ENCODE results near the gene KPNA2.
A peak's percentile ranks its signal among the peaks of the same experiment; 100 is the strongest.
"Not testable (repeated sequence)": the region's sequence is repeated elsewhere in the genome, so short reads cannot be mapped to it uniquely, and the experiment has no call there.

The KPNA2 gene

DNA sequence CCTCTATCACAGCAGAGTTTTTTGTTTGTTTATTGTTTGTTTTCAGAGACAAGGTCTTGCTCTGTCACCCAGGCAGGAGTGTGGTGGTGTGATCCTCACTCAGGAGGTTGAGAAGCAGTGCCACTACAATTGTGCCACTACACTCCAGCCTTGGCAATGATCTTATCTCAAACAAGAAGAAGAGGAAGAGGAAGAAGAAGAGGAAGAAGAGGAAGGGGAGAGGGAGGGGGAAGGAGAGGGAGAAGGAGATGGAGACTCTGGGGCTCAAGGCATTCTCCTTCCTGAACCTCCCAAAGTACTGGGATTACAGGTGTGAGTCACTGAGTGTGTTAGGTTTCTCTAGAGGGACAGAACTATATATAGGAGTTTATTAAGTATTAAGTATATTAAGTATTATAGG is 22.1 kb upstream of the KPNA2 start:
- Mint-ChIP-seq H3K36me3 (no peaks in the 10 kb centered on the region), H3K27ac (no peak overlapping the region), H3K4me3 (no peak overlapping the region), H3K4me1 (peaks cover 6% of the 10 kb centered on the region), H3K9me3 (no peaks in the 10 kb centered on the region), H3K27me3 (no peaks in the 10 kb centered on the region)
- no peak for ATAC-seq

DNA sequence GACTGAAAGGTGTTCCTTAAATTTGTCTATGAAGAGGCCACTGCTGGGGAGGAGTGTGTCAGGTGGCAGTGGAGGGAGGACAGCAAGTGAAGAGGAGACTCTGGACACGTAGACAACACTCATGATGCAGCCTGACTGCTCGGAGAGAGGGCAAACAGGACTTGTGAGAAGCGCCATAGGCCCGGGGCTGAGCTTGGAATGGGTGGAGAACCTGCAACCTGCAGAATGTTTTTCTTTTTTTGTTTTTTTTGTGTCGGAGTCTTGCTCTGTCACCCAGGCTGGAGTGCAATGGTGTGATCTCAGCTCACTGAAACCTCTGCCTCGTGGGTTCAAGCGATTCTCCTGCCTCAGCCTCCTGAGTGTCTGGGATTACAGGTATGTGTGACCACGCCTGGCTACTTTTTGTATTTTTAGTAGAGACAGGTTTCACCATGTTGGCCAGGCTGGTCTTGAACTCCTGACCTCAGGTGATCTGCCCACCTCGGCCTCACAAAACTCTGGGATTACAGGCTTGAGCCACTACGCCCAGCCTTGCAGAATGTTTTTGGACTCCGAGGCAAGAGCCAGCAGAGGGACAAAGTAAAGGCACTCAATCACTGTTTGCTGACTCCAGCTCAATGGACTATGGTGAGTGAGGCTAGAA is 20.3 kb upstream of the KPNA2 start:
- no peaks in the 10 kb centered on the region for H3K9me3 Mint-ChIP-seq
- no peaks in the 10 kb centered on the region for H3K36me3 Mint-ChIP-seq
- H3K4me1 Mint-ChIP-seq, result peaks cover 14% of the 10 kb centered on the region
- no peak for ATAC-seq
- H3K4me3 Mint-ChIP-seq, result no peak overlapping the region
- H3K27ac Mint-ChIP-seq, result no peak overlapping the region
- H3K27me3 Mint-ChIP-seq, result no peaks in the 10 kb centered on the region

DNA sequence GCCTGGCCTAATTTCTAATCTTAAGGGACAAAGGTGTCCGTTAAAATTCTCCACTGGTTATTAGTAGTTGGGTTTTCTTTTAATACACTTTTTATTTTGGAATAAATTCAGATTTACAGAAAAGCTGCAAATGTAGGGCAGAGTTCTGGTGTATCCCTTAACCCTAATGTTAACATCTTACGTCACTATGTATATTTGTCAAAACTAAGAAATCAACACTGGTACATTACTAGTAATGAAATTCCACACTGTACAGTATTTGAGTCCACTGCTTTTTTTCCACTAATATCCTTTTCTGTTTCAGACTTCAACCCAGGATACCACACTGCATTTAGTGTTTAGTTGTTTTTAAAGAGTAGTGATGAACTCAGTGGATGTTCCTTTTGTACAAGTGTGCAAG is 18.7 kb upstream of the KPNA2 start:
- no peak for ATAC-seq
- Mint-ChIP-seq H3K27ac (no peak overlapping the region), H3K9me3 (no peaks in the 10 kb centered on the region), H3K4me3 (no peak overlapping the region), H3K4me1 (peaks cover 14% of the 10 kb centered on the region), H3K36me3 (no peaks in the 10 kb centered on the region), H3K27me3 (no peaks in the 10 kb centered on the region)

DNA sequence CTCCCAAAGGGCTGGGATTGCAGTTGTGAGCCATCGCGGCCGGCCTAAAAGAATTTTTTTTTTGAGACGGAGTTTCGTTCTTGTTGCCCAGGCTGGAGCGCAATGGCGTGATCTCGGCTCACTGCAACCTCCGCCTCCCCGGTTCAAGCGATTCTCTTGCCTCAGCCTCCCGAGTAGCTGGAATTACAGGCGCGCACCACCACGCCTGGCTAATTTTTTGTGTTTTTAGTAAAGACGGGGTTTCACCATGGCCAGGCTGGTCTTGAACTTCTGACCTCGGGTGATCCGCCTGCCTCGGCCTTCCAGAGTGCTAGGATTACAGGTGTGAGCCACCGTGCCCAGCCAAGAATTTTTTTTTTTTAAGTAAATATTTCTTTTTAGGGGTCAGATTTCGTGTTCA is 17.0 kb upstream of the KPNA2 start:
- H3K27ac Mint-ChIP-seq, H3K4me3 Mint-ChIP-seq, H3K27me3 Mint-ChIP-seq: not testable (repeated sequence)

DNA sequence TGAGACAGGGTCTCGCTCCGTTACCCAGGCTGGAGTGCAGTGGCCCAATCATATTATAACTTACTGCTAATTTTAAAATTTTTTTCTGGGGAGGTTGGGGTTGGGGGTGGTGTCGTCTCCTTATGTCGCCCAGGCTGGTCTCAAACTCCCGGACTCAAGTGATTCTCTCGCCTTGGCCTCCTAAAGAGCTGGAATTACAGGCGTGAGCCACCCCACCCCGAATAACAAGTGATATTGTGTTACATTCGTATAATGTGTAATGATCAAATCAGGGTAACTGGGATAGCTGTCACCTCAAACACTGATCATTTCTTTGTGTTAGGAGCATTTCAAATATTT is 16.2 kb upstream of the KPNA2 start:
- Mint-ChIP-seq H3K36me3 (no peaks in the 10 kb centered on the region), H3K4me3 (no peak overlapping the region), H3K4me1 (peaks cover 14% of the 10 kb centered on the region), H3K27ac (peak overlapping the region; percentile 77), H3K27me3 (no peaks in the 10 kb centered on the region), H3K9me3 (no peaks in the 10 kb centered on the region)
- ATAC-seq, result no peak

More for the DNA sequence above, 17.0 kb upstream of the KPNA2 start:
- peaks cover 14% of the 10 kb centered on the region for H3K4me1 Mint-ChIP-seq
- H3K36me3 Mint-ChIP-seq, H3K9me3 Mint-ChIP-seq, ATAC-seq: not testable (repeated sequence)

DNA sequence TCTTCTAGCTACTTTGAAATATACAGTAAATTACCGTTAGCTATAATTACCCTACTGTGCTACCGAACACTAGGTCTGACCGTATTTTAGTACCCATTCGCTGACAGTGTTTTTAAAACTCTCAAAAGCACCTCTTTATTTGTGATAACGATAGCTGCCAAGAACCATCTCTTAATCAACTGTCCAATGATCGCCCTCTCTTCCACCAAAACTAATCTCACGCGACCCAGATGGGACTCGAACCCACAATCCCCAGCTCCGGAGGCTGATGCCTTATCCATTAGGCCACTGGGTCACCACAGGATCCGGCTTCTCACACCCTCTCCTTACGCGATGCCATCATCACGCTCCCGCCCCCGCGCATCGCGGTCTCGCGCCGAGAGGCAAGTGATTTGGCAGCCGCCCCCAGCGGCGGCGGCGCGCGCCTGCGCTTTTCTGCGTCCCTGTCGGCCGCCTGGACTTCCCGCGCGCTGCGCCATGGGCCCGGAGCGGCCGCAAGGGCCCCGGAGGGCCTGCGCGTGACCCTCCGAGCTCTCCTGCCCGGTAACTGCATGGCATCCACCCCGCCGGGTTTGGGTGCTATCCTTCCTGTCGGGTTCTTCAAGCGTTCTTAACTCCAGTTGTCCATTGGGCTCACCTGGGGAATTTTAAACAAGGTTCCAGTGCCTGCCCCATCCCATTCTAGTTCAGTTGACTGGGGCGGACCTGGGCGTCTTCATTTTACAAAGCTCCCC is 15.7 kb upstream of the KPNA2 start:
- Mint-ChIP-seq H3K36me3 (no peaks in the 10 kb centered on the region), H3K4me1 (peaks cover 14% of the 10 kb centered on the region)

DNA sequence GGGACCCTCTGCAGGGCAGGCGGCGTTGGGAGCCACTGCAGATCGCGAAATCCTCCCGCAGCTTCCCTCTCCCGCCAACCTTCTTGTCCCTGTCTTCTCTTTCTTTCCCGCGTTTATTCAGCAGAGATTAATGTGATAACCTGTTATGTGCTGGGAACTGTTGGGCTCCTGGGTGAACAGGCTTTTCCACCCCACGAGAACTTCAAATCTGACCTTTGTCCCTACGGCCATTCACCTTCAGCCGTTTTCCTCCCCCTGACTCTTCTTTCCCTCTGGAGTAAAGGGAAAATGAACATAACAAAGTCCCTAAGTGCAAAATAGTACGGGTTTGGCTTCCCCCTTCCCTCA is 15.2 kb upstream of the KPNA2 start:
- H3K27me3 Mint-ChIP-seq, result no peaks in the 10 kb centered on the region
- peak overlapping the region; percentile 84 for H3K4me3 Mint-ChIP-seq
- no peaks in the 10 kb centered on the region for H3K9me3 Mint-ChIP-seq
- peak overlapping the region; percentile 77 for H3K27ac Mint-ChIP-seq
- H3K4me1 Mint-ChIP-seq, result peaks cover 14% of the 10 kb centered on the region
- no peaks in the 10 kb centered on the region for H3K36me3 Mint-ChIP-seq
- ATAC-seq, result no peak

More for the DNA sequence above, 15.7 kb upstream of the KPNA2 start:
- peak; percentile 97 for ATAC-seq
- peak overlapping the region; percentile 77 for H3K27ac Mint-ChIP-seq
- H3K27me3 Mint-ChIP-seq, result no peaks in the 10 kb centered on the region
- peak overlapping the region; percentile 84 for H3K4me3 Mint-ChIP-seq
- no peaks in the 10 kb centered on the region for H3K9me3 Mint-ChIP-seq

DNA sequence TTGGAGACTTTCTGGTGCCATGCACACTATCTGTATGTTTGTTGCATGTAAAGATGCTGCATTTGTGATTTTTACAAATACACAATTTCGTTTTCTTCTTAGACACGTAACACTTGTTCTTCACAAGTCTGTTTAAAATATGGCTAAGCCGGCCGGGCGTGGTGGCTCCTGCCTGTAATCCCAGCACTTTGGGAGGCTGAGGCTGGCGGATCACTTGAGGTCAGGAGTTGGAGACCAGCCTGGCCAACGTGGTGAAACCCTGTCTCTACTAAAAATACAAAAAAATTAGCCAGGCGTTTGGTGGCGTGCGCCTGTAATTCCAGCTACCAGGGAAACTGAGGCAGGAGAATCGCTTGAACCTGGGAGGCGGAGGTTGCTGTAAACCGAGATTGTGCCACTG is 14.7 kb upstream of the KPNA2 start:
- not testable (repeated sequence) for ATAC-seq

DNA sequence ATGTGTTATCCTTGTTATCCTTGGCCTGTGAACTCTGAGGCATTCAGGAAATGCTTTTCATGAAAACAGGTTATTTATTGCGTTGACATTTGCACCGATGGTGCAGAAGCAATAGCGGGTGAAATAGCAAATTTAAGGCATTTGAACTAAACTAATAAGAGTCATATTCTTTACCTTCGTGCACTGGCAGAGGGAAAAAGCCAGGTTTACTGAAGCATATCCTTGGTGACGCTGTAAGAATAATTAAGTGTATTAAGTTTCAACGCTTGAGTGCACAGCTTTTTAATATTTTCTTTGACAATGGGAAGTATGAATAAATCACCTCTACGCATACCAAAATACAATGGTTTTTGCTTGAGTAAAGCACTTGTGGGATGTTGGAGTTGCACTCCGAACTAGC is 13.6 kb upstream of the KPNA2 start:
- H3K4me1 Mint-ChIP-seq, result peaks cover 14% of the 10 kb centered on the region
- no peaks in the 10 kb centered on the region for H3K36me3 Mint-ChIP-seq
- no peak for ATAC-seq
- H3K27me3 Mint-ChIP-seq, result no peaks in the 10 kb centered on the region
- no peaks in the 10 kb centered on the region for H3K9me3 Mint-ChIP-seq
- no peak overlapping the region for H3K27ac Mint-ChIP-seq
- no peak overlapping the region for H3K4me3 Mint-ChIP-seq

More for the DNA sequence above, 14.7 kb upstream of the KPNA2 start:
- Mint-ChIP-seq H3K4me1 (peaks cover 14% of the 10 kb centered on the region), H3K4me3 (peak overlapping the region; percentile 84), H3K27ac (peak overlapping the region; percentile 77)
- not testable (repeated sequence) for H3K9me3 Mint-ChIP-seq, H3K27me3 Mint-ChIP-seq, H3K36me3 Mint-ChIP-seq

DNA sequence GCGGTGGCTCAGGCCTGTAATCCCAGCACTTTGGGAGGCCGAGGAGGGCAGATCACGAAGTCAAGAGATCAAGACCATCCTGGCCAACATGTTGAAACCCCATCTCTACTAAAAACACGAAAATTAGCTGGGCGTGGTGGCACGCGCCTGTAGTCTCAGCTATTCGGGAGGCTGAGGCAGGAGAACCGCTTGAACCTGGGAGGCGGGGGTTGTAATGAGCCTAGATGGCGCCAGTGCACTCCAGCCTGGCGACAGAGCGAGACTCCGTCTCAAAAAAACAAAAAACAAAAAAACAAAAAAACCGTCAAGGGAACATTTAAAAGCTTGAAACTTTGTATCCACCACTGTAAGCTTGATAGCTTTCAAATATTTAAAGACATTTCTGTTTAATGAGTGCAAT is 13.0 kb upstream of the KPNA2 start:
- not testable (repeated sequence) for ATAC-seq, H3K9me3 Mint-ChIP-seq, H3K27ac Mint-ChIP-seq, H3K36me3 Mint-ChIP-seq, H3K4me3 Mint-ChIP-seq, H3K27me3 Mint-ChIP-seq
- H3K4me1 Mint-ChIP-seq, result peaks cover 14% of the 10 kb centered on the region

DNA sequence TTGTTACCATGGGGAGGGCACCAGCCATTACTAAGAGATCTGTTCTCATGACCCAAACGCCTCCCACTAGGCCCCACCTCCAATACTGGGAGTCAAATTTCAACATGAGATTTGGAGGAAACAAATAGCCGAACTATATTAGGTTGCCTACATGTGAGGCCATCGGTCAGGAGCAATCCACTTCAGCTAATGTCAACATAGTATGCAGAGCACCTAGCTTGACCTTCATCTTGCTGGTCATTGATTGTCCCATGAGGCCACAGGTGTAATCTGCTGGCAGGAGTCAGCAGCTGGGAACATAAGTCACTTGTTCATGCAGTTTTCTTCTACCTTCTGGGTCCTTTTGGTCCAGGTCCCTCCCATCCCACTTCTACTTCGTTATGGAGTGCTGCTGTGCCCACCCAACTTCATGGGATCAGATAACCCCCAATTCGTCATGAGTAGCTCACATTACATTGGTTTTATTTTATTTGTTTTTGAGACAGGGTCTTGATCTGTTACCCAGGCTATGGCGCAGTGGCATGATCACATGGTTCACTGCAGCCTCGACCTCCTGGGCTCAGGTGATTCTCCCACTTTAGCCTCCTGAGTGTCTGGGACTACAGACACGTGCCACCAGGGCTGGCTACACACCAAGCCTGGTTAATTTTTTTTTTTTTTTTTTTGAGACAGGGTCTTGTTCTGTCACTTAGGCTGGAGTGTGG is 5.9 kb upstream of the KPNA2 start:
- H3K9me3 Mint-ChIP-seq, result no peaks in the 10 kb centered on the region
- no peaks in the 10 kb centered on the region for H3K36me3 Mint-ChIP-seq
- H3K4me3 Mint-ChIP-seq, result no peak overlapping the region
- no peak for ATAC-seq
- no peaks in the 10 kb centered on the region for H3K27me3 Mint-ChIP-seq
- H3K4me1 Mint-ChIP-seq, result no peaks in the 10 kb centered on the region
- no peak overlapping the region for H3K27ac Mint-ChIP-seq

DNA sequence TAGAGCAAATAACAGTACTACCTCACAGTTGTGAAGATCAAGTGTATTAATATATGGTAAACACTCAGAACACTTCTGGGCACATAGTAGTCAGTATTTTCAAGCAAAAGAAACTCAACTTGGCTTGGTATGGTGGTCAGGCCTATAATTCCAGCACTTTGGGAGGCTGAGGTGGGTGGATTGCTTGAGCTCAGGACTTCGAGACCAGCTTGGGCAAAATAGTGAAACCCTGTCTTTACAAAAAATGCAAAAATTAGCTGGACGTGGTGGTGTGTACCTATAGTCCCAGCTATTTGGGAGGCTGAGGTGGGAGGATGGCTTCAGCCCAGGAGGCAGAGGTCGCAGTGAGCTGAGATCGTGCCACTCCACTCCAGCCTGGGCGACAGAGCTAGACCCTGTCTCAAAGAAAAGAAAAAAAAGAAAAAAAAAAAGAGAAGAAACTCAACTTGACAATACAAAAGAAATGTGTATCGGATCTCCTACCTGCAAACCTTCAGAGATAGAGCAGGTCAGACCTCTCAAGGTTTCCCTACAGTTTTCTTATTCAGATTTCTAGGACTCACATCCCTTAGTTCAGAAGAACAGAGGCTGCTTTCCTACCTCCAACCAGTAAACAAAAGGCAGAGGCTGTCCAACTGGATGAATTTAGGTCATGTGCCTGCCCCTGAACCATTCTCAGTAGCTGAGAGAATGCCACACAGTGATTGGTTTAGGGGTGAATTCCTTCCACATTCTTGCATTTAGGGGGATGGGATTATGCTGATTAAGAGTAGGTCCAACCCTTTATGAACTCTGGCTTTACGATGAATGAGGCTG is 1.7 kb upstream of the KPNA2 start:
- Mint-ChIP-seq H3K4me1 (peaks cover 11% of the 10 kb centered on the region), H3K4me3 (no peak overlapping the region), H3K36me3 (peaks cover 7% of the 10 kb centered on the region), H3K27ac (no peak overlapping the region), H3K27me3 (no peaks in the 10 kb centered on the region), H3K9me3 (no peaks in the 10 kb centered on the region)
- ATAC-seq, result no peak

DNA sequence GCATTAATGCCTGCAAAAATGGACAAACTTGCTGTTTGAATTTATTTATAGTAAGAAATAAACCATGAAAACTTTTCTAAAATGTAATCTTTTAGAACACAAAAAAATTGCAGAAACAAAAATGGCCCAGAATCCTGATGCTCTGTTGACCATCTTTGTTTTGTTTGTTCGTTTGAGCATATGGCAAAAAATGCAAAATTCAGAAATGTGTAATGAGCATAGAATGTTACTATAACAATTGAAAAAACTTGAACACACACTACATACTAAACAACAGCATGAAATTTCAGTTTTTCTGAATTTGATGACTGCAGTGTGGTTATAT is 1.1 kb upstream of the KPNA2 start:
- H3K9me3 Mint-ChIP-seq, result no peaks in the 10 kb centered on the region
- ATAC-seq, result no peak
- no peak overlapping the region for H3K27ac Mint-ChIP-seq
- H3K4me3 Mint-ChIP-seq, result no peak overlapping the region
- H3K27me3 Mint-ChIP-seq, result no peaks in the 10 kb centered on the region
- H3K36me3 Mint-ChIP-seq, result peaks cover 11% of the 10 kb centered on the region
- peaks cover 11% of the 10 kb centered on the region for H3K4me1 Mint-ChIP-seq

DNA sequence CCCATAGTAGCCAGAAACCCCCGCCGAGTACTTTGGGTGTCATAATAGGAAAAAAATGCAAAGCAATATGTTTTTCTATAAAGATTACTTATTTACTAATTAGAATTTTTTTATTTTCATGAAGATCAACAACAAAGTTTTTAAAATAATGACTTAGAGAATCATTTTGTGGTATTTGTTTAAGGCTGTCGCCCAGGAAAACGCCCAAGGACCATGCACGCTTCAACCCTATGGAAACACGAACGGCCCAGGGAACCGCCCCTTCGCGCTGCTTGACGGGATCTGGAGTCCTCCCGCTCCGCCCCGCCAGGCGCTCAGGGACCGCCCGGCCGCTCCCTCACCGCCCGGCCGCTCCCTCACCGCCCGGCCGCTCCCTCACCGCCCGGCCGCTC is 408 bp upstream of the KPNA2 start:
- Mint-ChIP-seq H3K27ac (peak overlapping the region; percentile 83), H3K36me3 (peaks cover 11% of the 10 kb centered on the region), H3K9me3 (no peaks in the 10 kb centered on the region), H3K4me3 (peak overlapping the region; percentile 81), H3K27me3 (no peaks in the 10 kb centered on the region), H3K4me1 (peaks cover 11% of the 10 kb centered on the region)
- ATAC-seq, result peak; percentile 95

DNA sequence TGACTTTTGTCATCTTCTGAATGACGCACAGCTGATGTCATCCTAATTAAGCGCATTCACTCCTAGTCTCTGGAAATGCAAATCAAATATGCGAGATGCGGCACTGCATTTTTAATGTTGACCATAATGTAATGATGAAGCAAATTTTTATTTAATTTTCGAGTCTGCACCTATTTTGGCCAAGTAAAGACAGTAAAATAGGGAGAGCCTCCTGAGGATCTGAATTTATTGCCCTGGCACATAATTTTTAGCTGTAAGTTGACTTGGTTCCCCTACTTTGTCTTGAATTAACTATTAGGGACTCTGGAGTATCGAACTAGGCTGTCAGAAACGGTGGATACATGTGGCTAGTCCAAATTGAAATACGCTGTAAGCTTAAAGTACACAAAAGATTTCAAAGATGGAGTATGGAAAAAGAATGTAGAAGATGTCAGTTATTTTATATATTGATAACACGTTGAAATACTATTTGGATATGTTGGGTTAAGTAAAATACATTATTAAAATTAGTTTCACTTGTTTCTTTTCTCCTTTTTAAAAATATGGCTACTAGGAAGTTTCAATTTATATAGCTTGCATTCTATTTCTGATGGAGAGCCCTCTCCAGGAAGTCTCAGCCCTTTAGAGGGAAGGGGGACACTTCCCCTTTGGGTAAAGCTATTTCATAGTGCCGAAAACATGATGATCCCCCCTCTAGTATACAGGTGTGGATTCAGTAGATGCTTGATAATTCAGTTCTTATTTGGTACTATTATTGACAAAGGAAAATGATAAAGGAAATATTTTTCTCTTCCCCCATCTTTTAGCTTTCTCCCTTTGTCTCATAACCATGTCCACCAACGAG is 991 bp downstream of the KPNA2 start:
- Mint-ChIP-seq H3K4me1 (peaks cover 11% of the 10 kb centered on the region), H3K9me3 (no peaks in the 10 kb centered on the region), H3K27ac (peak overlapping the region; percentile 83), H3K27me3 (no peaks in the 10 kb centered on the region), H3K36me3 (peaks cover 20% of the 10 kb centered on the region), H3K4me3 (peak overlapping the region; percentile 81)
- no peak for ATAC-seq

Data from stimulated activated memory B cell treated with anti-CD40 and anti-IgM and Interleukin-4, amounts not matched to agents 10 μg/mL and 1 μg/mL and 100 μg/mL, for 72 hours (primary cell).